ENCODE measurements around the gene SMARCC2.

Gene SMARCC2

GRCh38 chr12:56159482-56160192 is 29.6 kb downstream of the SMARCC2 start:
- H3K4me1 ChIP-seq (ENCODE audit: insufficient read depth, low read length, poor library complexity, severe bottlenecking): peaks cover 25% of the 10 kb centered on the region
- TF ChIP-seq EZH2phosphoT487 (IDR thresholded peaks at IDR 0.05; ENCODE audit: borderline replicate concordance) (no peak), CTCF (conservative IDR thresholded peaks at IDR 0.05; ENCODE audit: low read length) (no peak)
- peak overlapping the region; percentile 94 for H3K9ac ChIP-seq (ENCODE audit: low read depth, low read length, poor library complexity, severe bottlenecking)
- no peak overlapping the region for H2AFZ ChIP-seq (ENCODE audit: low read length)
- H4K20me1 ChIP-seq (ENCODE audit: insufficient read depth, low read length, poor library complexity, severe bottlenecking): peaks cover 44% of the 10 kb centered on the region
- peaks cover 51% of the 10 kb centered on the region; the same call in 1 of the 2 replicates for H3K36me3 ChIP-seq (ENCODE audit: insufficient read depth, low read length)
- H3F3A ChIP-seq (ENCODE audit: low read depth): no peaks in the 10 kb centered on the region
- peak overlapping the region; percentile 93 for H3K4me2 ChIP-seq (ENCODE audit: low read depth, low read length, poor library complexity, severe bottlenecking)
- H3K9me3 ChIP-seq (ENCODE audit: insufficient read depth, low read depth, low read length): no peaks in the 10 kb centered on the region
- H3K4me3 ChIP-seq (ENCODE audit: low read length, poor library complexity, severe bottlenecking): peak overlapping the region; percentile 98
- H3K27me3 ChIP-seq (ENCODE audit: insufficient read depth, low read length, poor library complexity, severe bottlenecking): no peaks in the 10 kb centered on the region
- H3K79me2 ChIP-seq (ENCODE audit: insufficient read depth, low read length): peaks cover 52% of the 10 kb centered on the region
- H3K9me2 ChIP-seq (replicated peaks; ENCODE audit: low read depth, low read length): no peaks in the 10 kb centered on the region

GRCh38 chr12:56158926-56159461 is 30.3 kb downstream of the SMARCC2 start:
- Histone ChIP-seq H3K36me3 (ENCODE audit: insufficient read depth, low read length) (peaks cover 44% of the 10 kb centered on the region; the same call in 1 of the 2 replicates), H3K9me3 (ENCODE audit: insufficient read depth, low read depth, low read length) (no peaks in the 10 kb centered on the region), H3K4me3 (ENCODE audit: low read length, poor library complexity, severe bottlenecking) (peak overlapping the region; percentile 98), H3F3A (ENCODE audit: low read depth) (no peaks in the 10 kb centered on the region), H2AFZ (ENCODE audit: low read length) (no peak overlapping the region), H3K27me3 (ENCODE audit: insufficient read depth, low read length, poor library complexity, severe bottlenecking) (no peaks in the 10 kb centered on the region), H3K79me2 (ENCODE audit: insufficient read depth, low read length) (peaks cover 58% of the 10 kb centered on the region), H3K9ac (ENCODE audit: low read depth, low read length, poor library complexity, severe bottlenecking) (peak overlapping the region; percentile 94), H3K4me2 (ENCODE audit: low read depth, low read length, poor library complexity, severe bottlenecking) (peak overlapping the region; percentile 93), H3K9me2 (replicated peaks; ENCODE audit: low read depth, low read length) (no peaks in the 10 kb centered on the region), H4K20me1 (ENCODE audit: insufficient read depth, low read length, poor library complexity, severe bottlenecking) (peaks cover 44% of the 10 kb centered on the region), H3K4me1 (ENCODE audit: insufficient read depth, low read length, poor library complexity, severe bottlenecking) (peaks cover 30% of the 10 kb centered on the region)
- TF ChIP-seq EZH2phosphoT487 (IDR thresholded peaks at IDR 0.05; ENCODE audit: borderline replicate concordance) (no peak), CTCF (conservative IDR thresholded peaks at IDR 0.05; ENCODE audit: low read length) (no peak)

- Histone ChIP-seq H3K9me3 (ENCODE audit: insufficient read depth, low read depth, low read length) (no peaks in the 10 kb centered on the region), H3K4me1 (ENCODE audit: insufficient read depth, low read length, poor library complexity, severe bottlenecking) (peaks cover 37% of the 10 kb centered on the region), H3K9me2 (replicated peaks; ENCODE audit: low read depth, low read length) (no peaks in the 10 kb centered on the region), H2AFZ (ENCODE audit: low read length) (peak within 1 kb of the TSS; percentile 79), H3K4me2 (ENCODE audit: low read depth, low read length, poor library complexity, severe bottlenecking) (peak within 1 kb of the TSS; percentile 93), H3K79me2 (ENCODE audit: insufficient read depth, low read length) (peaks cover 65% of the 10 kb centered on the region), H3K4me3 (ENCODE audit: low read length, poor library complexity, severe bottlenecking) (peak within 1 kb of the TSS; percentile 98), H3K27me3 (ENCODE audit: insufficient read depth, low read length, poor library complexity, severe bottlenecking) (no peaks in the 10 kb centered on the region), H3F3A (ENCODE audit: low read depth) (no peaks in the 10 kb centered on the region), H3K9ac (ENCODE audit: low read depth, low read length, poor library complexity, severe bottlenecking) (peak within 1 kb of the TSS; percentile 94), H3K36me3 (ENCODE audit: insufficient read depth, low read length) (peaks cover 37% of the 10 kb centered on the region; the same call in 1 of the 2 replicates), H4K20me1 (ENCODE audit: insufficient read depth, low read length, poor library complexity, severe bottlenecking) (peaks cover 44% of the 10 kb centered on the region)
- TF ChIP-seq EZH2phosphoT487 (IDR thresholded peaks at IDR 0.05; ENCODE audit: borderline replicate concordance): no peak
- TF ChIP-seq CTCF (conservative IDR thresholded peaks at IDR 0.05; ENCODE audit: low read length): no peak
These were observed 31.0 kb downstream of the SMARCC2 start, which contains the start of gene MYL6 for GRCh38 chr12:56158029-56158925. MYL6 (plus strand) TSS chr12:56158359; CDS start chr12:56158402, 43 bp downstream.

All from Loucy (cell line).